T-helper 2 cell (primary cell): ENCODE results near the gene TIAM2.
A peak's percentile ranks its signal among the peaks of the same experiment; 100 is the strongest.
"Not testable (repeated sequence)": the region's sequence is repeated elsewhere in the genome, so short reads cannot be mapped to it uniquely, and the experiment has no call there.

Experiments
- DNase-seq, 5 experiments: peaks; one replicate each; pipeline versions ENCODE4 v3.0.0 to v3.0.0-alpha.2; 2012 to 2022

The TIAM2 gene

DNA sequence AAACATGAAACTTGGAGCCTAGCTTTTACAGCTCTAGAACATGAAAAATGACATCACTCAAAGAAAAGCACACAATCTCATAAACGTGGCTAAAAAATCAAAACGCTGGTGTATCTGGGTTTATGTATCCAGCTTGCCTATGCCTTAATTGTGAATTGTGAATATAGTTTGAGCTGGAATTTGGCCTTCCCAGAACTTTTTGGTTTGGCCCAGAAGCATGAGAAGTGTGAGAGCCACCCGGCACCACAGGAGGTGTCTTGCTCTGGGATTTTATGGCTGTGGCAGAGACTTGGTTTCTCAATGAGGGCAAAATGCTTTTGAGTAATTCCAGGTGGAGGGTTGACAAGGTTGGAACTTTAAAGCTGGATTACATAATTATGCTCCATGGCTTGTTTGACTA is 69.2 kb downstream of the TIAM2 start:
- DNase-seq = no peak

DNA sequence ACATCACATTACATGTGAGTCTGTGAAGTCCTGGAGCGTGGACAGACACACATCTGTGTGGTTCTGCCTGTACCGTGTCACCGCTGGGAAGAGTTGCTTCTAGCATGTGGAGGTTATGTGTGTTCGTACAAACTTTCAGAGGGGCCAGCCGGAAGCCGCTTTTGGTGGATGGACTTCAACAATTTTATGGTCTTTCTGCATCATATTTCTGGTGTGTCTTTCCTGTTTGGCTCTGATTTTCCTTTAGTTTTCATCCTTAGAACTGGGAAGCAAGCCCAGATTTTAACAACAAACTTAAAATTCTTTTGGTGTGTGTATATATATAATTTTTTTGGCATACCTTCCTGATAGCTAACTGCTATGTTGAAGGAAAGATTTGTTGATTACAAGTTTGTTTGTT is 71.2 kb downstream of the TIAM2 start:
- no peak for DNase-seq

DNA sequence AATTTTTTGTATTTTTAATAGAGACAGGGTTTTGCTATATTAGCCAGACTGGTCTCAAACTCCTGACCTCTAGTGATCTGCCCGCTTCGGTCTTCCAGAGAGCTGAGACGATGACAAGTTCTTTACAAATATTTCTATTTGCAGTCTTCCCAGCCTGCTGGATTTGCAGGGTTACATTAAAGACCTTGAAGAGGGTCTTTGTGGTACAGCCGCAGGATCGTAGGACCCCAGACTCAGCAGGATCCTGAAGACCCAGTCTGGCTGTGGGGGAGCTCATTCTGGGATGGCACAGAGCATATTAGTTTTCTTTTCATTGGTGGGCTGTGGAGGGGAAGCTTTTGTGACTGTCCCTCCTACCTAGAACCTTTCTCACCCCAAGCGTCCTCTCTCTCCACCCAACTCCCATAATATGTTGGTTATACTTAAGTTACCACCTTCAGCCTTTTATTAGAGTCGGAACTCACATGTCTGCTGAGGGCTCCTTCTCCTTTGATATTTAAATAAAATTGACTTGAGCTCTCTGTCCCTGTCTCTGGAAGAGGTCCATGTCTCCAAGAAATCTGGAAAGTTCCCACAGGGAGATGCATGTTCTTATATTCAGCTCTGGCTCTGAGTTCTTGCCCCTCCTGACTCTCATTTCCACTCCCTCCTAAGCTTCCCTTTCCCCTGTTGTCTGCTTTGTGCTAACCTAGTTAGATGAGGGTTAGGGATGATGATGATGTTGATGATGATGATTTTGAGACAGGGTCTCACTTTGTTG is 72.0 kb downstream of the TIAM2 start:
- DNase-seq = no peak

- DNase-seq = no peak
Measured at GRCh38 chr6:155067956-155068615, 73.0 kb downstream of the TIAM2 start.

GRCh38 chr6:155069543-155069942 is 74.4 kb downstream of the TIAM2 start:
- DNase-seq = no peak

DNA sequence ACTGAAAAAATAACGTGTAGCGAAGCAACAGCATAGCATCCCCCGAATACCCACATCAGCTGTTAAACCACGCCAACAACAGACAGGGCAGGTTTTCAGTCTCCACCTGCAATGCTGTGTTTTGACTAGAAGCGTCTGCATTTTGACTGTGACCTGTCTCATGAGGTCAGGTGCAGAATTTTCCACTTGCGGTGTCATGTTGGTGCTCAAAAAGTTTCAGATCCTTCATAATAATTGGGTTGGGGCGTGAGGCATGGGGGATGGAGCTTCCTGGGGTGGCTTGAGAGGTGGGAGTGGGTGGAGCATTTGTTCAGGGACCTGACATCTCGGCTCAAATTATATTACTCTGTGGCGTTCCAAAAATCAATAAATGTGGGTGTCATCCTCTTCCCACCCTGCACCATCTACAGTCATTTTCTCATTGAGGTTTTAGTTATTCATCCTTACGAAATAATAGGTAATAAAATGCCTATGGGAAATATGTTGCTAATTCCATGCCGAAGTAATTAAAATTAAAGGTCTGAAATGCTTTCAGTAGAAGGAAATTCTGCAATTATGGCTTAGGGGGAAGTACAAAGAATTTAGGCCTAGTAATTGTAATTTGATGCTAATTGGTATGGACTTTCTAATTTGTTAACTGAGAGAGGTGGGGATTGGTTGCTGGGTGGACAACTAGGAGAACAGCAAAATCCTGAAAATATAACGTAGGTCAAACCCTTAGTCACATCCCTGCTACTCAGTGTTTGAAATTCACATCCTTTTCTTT is 81.0 kb downstream of the TIAM2 start:
- DNase-seq = peak in 1 of 5 experiments; percentile 15

GRCh38 chr6:155077331-155077730 is 82.2 kb downstream of the TIAM2 start:
- DNase-seq = no peak

DNA sequence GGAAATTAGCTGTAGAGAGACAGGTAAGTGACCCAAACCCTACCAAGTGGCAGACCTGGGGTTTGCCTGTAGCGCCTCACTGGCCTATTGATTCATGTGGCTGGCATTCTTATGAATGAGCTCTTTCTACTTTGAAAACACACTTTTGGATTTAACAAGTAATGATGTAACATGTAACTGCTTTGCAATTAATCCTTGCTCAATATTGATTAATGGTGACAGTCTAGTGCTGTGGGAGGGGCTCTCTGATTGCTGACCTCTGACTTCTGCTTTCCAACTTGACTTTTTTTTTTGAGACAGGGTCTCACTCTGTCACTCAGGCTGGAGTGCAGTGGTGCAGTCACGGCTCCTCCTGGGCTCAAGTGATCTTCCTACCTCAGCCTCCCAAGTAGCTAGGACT is 82.7 kb downstream of the TIAM2 start:
- no peak for DNase-seq

DNA sequence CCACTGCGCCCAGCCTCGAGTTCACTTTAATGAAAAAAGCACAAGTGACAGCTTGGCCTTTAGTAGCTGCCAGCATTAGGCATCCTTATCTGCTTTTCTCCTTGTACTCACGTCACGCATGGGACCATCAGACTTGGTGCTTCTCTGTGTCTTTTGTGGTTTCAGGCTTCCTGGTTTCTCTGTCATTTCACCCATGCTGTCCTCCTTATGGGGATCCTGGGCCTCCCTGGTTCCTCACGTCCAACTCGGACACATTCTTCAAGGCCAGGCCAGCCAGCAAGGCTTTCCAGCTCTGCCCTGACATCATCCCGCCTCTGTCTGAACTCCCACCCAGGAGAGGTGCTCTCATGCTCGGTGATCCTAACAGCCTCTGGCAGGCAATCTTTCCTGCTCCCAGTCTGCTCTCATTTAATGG is 83.2 kb downstream of the TIAM2 start:
- DNase-seq = no peak

GRCh38 chr6:155079985-155080452 is 84.9 kb downstream of the TIAM2 start:
- peak in 1 of 5 experiments; percentile 44 for DNase-seq

DNA sequence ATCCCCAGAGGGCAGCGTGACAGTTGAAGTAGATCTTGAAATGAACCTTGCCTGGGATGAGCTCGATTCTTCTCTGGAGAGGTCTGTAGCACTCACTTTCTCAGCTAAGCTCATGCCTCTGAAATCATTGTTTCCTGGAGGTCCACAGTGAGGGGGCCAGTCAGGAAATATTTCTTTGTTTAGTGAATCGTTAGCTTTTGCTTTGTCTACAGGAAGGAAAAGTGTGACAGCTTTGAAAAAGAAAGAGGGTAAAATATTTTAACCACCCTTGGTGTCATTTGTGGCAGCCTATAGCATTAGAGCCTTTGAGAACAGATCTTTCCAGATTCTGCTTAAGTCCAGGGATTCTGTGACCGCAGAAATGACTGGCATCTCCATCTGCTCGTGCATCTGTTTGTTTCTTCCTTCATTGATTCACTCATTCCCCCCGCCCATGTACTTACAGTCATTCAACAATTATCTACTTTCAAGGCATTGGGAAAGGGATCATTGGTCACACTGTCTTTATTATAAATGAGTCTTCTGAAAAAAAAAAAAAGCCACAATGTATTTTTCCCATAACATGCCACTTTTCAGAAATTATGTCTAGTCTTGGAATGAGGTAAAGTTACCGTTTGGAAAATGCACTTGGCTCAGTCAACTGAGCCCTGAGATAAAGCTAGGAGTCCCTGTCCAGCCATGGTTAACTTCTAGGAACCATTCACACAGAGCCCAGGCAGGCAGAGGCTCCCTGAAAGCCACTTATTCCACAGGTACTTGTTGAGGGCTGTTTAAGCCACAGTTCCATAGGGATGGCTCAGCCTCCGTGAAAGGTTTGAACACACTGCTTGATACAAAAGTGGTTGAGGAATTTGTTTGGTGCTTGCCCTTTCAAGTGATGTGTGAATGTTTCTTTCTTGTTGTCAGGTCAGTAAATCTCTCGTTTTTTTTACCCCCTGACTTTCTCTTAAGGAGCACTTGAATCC is 86.0 kb downstream of the TIAM2 start:
- no peak for DNase-seq

GRCh38 chr6:155084431-155085123 is 89.5 kb downstream of the TIAM2 start:
- DNase-seq = no peak

DNA sequence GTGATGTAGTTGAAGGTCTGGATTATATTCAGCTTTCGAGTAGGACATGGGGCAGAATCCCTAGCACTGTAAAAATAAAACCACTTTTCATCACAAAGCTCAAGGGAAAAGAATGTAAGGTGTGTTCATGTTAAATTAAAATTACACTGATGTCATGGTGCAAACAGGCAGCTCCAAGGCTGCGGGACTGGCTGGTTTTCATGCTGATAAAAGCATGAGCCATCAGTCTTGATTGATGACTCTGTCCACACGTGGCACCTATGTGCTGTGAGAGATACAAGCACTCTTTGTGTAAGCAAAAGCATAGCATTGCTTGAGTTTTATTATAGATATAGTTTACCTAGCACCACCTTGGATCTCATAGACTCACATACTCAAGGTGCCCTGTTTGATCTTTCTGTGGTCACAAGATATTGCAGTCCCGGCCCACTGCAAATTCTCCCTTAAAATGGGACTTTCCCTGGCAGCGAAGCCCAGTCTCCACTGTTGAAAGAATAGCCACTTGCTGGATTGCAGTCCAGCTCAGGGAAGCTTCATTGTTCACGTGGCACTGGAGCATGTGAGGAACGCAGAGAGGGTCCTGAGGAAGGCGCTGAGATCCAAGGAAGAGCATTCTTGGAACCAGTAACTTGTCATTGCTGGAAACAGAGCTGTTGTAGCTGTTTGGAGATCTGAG is 90.6 kb downstream of the TIAM2 start:
- no peak for DNase-seq

- DNase-seq = no peak
Measured at GRCh38 chr6:155088856-155089255, 93.7 kb downstream of the TIAM2 start.

DNA sequence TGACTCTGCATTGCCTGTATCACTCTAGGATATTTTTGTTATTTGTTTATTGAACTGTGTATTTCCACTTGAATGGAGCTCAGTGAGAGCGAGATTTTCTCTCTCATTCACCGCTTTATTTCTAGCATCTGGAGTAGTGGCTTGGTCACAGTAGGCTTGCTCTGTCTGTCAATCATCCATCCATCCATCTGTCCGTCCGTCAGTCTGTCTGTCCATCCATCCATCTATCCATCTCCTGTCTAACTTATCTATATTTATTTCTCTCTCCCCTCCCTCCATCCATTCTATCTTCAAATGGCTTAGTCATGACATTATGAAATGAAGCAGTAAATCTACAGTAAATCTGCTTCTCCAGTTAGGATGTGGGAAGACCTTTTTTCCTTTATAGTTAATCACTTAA is 94.6 kb downstream of the TIAM2 start:
- DNase-seq = no peak

GRCh38 chr6:155090166-155090565 is 95.1 kb downstream of the TIAM2 start:
- no peak for DNase-seq

- DNase-seq = no peak
Measured at GRCh38 chr6:155091756-155092155, 96.6 kb downstream of the TIAM2 start.

- peak in 2 of 5 experiments; percentile 16 to 83 for DNase-seq
Measured at GRCh38 chr6:155093430-155093829, 98.3 kb downstream of the TIAM2 start.

DNA sequence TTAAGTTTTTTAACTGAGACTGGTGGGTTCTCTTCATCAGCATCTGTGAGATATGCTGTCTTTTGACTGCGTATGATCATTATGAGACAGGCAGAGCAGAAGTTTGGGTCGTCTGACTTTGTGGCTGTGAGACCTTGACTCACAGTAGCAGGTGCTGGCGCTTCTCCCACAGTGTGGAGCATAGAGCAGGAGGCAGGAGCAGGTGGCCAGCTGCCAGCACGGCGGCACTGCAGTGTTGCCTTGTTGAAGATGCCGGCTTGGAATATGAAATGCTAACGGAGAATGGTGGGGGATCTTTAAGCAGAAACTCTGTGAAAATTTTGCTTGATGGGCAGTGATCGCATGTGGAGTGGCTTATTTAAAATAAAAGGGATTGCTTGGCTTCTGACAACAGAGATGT is 105.0 kb downstream of the TIAM2 start:
- no peak for DNase-seq

DNA sequence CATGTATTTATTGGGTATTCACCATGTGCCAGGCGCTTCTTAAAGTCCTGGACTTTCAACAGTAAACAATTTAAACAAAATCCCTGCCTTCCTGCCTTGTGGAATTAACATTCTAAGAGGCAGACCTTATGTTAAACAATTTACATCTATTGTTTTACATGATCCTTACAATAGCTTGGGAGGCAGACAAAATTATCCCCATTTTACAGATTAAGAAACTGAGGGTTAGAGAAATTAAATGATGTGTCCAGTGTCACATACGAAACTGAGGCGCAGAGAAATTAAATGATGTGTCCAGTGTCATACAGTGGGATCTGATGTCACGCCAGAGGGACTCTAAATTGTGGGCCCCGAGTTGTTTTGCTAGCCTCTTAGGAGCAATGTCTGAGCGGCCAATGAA is 105.5 kb downstream of the TIAM2 start:
- no peak for DNase-seq

- not testable (repeated sequence) for DNase-seq
Measured at GRCh38 chr6:155103083-155103645, 108.0 kb downstream of the TIAM2 start.
